Measurements from ENCODE around the gene IGF1R.
A peak's percentile ranks its signal among the peaks of the same experiment; 100 is the strongest.

Gene IGF1R

GRCh38 chr15:98865397-98866339, 217.3 kb downstream of the IGF1R start:
- DNase-seq, result peak; percentile 65

GRCh38 chr15:98866511-98866910, 218.2 kb downstream of the IGF1R start:
- no peak for DNase-seq

GRCh38 chr15:98868564-98868963, 220.2 kb downstream of the IGF1R start:
- no peak for DNase-seq

GRCh38 chr15:98870788-98871187, 222.4 kb downstream of the IGF1R start:
- DNase-seq, result no peak

- DNase-seq, result no peak
Measured at GRCh38 chr15:98872774-98873173, 224.4 kb downstream of the IGF1R start.

GRCh38 chr15:98873441-98874218, 225.3 kb downstream of the IGF1R start:
- no peak for DNase-seq

- no peak for DNase-seq
Measured at GRCh38 chr15:98874370-98874769, 226.0 kb downstream of the IGF1R start.

- no peak for DNase-seq
Measured at GRCh38 chr15:98874773-98875172, 226.4 kb downstream of the IGF1R start.

- DNase-seq, result no peak
Measured at GRCh38 chr15:98875309-98875708, 227.0 kb downstream of the IGF1R start.

- no peak for DNase-seq
Measured at GRCh38 chr15:98876451-98877369, 228.4 kb downstream of the IGF1R start.

GRCh38 chr15:98878172-98878571, 229.8 kb downstream of the IGF1R start:
- DNase-seq, result no peak

GRCh38 chr15:98878862-98879261, 230.5 kb downstream of the IGF1R start:
- no peak for DNase-seq

GRCh38 chr15:98881526-98882520, 233.5 kb downstream of the IGF1R start:
- peak; percentile 28 for DNase-seq

- DNase-seq, result no peak
Measured at GRCh38 chr15:98883478-98883877, 235.1 kb downstream of the IGF1R start.

GRCh38 chr15:98884894-98885293, 236.6 kb downstream of the IGF1R start:
- DNase-seq, result no peak

- no peak for DNase-seq
Measured at GRCh38 chr15:98887976-98888375, 239.6 kb downstream of the IGF1R start.

- no peak for DNase-seq
Measured at GRCh38 chr15:98888820-98889479, 240.6 kb downstream of the IGF1R start.

GRCh38 chr15:98889930-98890695, 241.8 kb downstream of the IGF1R start:
- no peak for DNase-seq

- DNase-seq, result no peak
Measured at GRCh38 chr15:98891301-98891700, 243.0 kb downstream of the IGF1R start.

GRCh38 chr15:98893401-98893800, 245.1 kb downstream of the IGF1R start:
- no peak for DNase-seq
